OCI-LY1 (cell line): ENCODE measurements around the gene AMBRA1.

Experiments used
- H2AFZ ChIP-seq: fragments of 200-600 bp; sonication (generic), shearing (Covaris generic); 2 replicates; pipeline ENCODE4 v1.6.0; 2014; ENCODE audit warnings: antibody characterized with exemption, mild to moderate bottlenecking, low read length
- H3F3A ChIP-seq: fragments of 200-600 bp; sonication (generic), shearing (Covaris generic); 2 replicates; pipeline ENCODE4 v1.6.0; 2014; ENCODE audit warnings: mild to moderate bottlenecking, antibody characterized with exemption, low read length, moderate library complexity; ENCODE audit not compliant: insufficient read depth
- H3K27ac ChIP-seq: fragments of 200-600 bp; sonication (generic); 2 replicates; pipeline ENCODE4 v1.5.1; 2014; ENCODE audit warnings: low read length, mixed run types, mild to moderate bottlenecking, low read depth; ENCODE audit not compliant: poor library complexity, severe bottlenecking
- H3K27me3 ChIP-seq: fragments of 200-600 bp; sonication (generic); 2 replicates; pipeline ENCODE4 v1.6.0; 2014; ENCODE audit warnings: antibody characterized with exemption, mild to moderate bottlenecking, low read length, moderate library complexity; ENCODE audit not compliant: insufficient read depth
- H3K36me3 ChIP-seq: fragments of 200-600 bp; sonication (generic); 2 replicates; pipeline ENCODE4 v1.6.1; 2014; ENCODE audit warnings: mild to moderate bottlenecking, antibody characterized with exemption, low read length, moderate library complexity, mixed read lengths; ENCODE audit not compliant: insufficient read depth
- H3K4me1 ChIP-seq: fragments of 200-600 bp; sonication (generic); 2 replicates; pipeline ENCODE4 v1.5.1; 2014; ENCODE audit warnings: mild to moderate bottlenecking, low read length, moderate library complexity; ENCODE audit not compliant: insufficient read depth, severe bottlenecking
- H3K4me2 ChIP-seq: fragments of 200-600 bp; sonication (generic), shearing (Covaris generic); 2 replicates; pipeline ENCODE4 v1.6.1; 2014; ENCODE audit warnings: low read length
- H3K4me3 ChIP-seq: fragments of 200-600 bp; sonication (generic); 2 replicates; pipeline ENCODE4 v1.5.1; 2014; ENCODE audit warnings: low read length, low read depth, mild to moderate bottlenecking, mixed read lengths; ENCODE audit not compliant: poor library complexity, severe bottlenecking
- H3K79me2 ChIP-seq: fragments of 200-600 bp; shearing (Covaris generic); 2 replicates; pipeline ENCODE4 v1.6.1; 2016; ENCODE audit warnings: mixed run types, low read length, mixed read lengths; ENCODE audit not compliant: insufficient read depth
- H3K9ac ChIP-seq: fragments of 200-600 bp; sonication (generic), shearing (Covaris generic); 2 replicates; pipeline ENCODE4 v1.6.1; 2014; ENCODE audit warnings: mild to moderate bottlenecking, low read length, mixed read lengths
- H3K9me2 ChIP-seq: fragments of 200-600 bp; sonication (generic), shearing (Covaris generic); 2 replicates; pipeline ENCODE4 v1.6.1; 2014; ENCODE audit warnings: low read depth, mild to moderate bottlenecking, low read length, mixed read lengths
- H3K9me3 ChIP-seq: fragments of 200-600 bp; shearing (Covaris generic); 2 replicates; pipeline ENCODE4 v1.6.1; 2014; ENCODE audit warnings: low read length, mixed read lengths
- H4K20me1 ChIP-seq: fragments of 200-600 bp; sonication (generic), shearing (Covaris generic); 2 replicates; pipeline ENCODE4 v1.6.0; 2016; ENCODE audit warnings: mild to moderate bottlenecking, low read length; ENCODE audit not compliant: insufficient read depth
- CTCF ChIP-seq: fragments of 200-600 bp; sonication (generic), shearing (Covaris generic); IDR thresholded peaks from 2 replicates; pipeline ENCODE4 v1.5.1; 2017; ENCODE audit warnings: mild to moderate bottlenecking, antibody characterized with exemption, low read length, moderate library complexity, mixed read lengths
- EZH2 ChIP-seq: fragments of 200-600 bp; sonication (generic), shearing (Covaris generic); IDR thresholded peaks from 2 replicates; pipeline ENCODE4 v1.8.0; 2017; ENCODE audit warnings: borderline replicate concordance, mixed run types, mild to moderate bottlenecking, antibody characterized with exemption, low read length, moderate library complexity, mixed read lengths

AMBRA1 gene

GRCh38 chr11:46511342-46511741 is 82.5 kb downstream of the AMBRA1 start:
- Histone ChIP-seq H3K9me2 (no peaks in the 10 kb centered on the region), H3K79me2 (no peaks in the 10 kb centered on the region), H2AFZ (no peak overlapping the region), H3K36me3 (peaks cover 12% of the 10 kb centered on the region; the same call in 1 of the 2 replicates), H3K27me3 (no peaks in the 10 kb centered on the region), H3F3A (no peaks in the 10 kb centered on the region), H3K9me3 (no peaks in the 10 kb centered on the region), H3K27ac (no peak overlapping the region), H3K4me2 (no peak overlapping the region), H3K4me1 (no peaks in the 10 kb centered on the region), H3K4me3 (no peak overlapping the region), H3K9ac (no peak overlapping the region), H4K20me1 (no peaks in the 10 kb centered on the region)
- TF ChIP-seq CTCF (no peak), EZH2 (no peak)

- TF ChIP-seq EZH2 (no peak), CTCF (no peak)
- Histone ChIP-seq H4K20me1 (no peaks in the 10 kb centered on the region), H3K27me3 (no peaks in the 10 kb centered on the region), H3K79me2 (no peaks in the 10 kb centered on the region), H3K9me3 (no peaks in the 10 kb centered on the region), H3K4me3 (no peak overlapping the region), H3F3A (no peaks in the 10 kb centered on the region), H3K9ac (no peak overlapping the region), H3K9me2 (no peaks in the 10 kb centered on the region), H2AFZ (no peak overlapping the region), H3K4me1 (peaks cover 7% of the 10 kb centered on the region), H3K36me3 (peaks cover 32% of the 10 kb centered on the region; the same call in 1 of the 2 replicates), H3K27ac (no peak overlapping the region), H3K4me2 (no peak overlapping the region)
Measured at GRCh38 chr11:46508360-46508759, 85.5 kb downstream of the AMBRA1 start.

GRCh38 chr11:46506483-46506791 is 87.4 kb downstream of the AMBRA1 start:
- TF ChIP-seq EZH2, result no peak
- no peak for TF ChIP-seq CTCF
- peaks cover 7% of the 10 kb centered on the region for H3K4me1 ChIP-seq
- H3K27me3 ChIP-seq, result no peaks in the 10 kb centered on the region
- no peak overlapping the region for H3K9ac ChIP-seq
- H2AFZ ChIP-seq, result no peak overlapping the region
- no peaks in the 10 kb centered on the region for H4K20me1 ChIP-seq
- no peak overlapping the region for H3K27ac ChIP-seq
- no peaks in the 10 kb centered on the region for H3K79me2 ChIP-seq
- peaks cover 39% of the 10 kb centered on the region; the same call in 1 of the 2 replicates for H3K36me3 ChIP-seq
- H3K9me2 ChIP-seq, result no peaks in the 10 kb centered on the region
- no peaks in the 10 kb centered on the region for H3K9me3 ChIP-seq
- no peak overlapping the region for H3K4me3 ChIP-seq
- no peaks in the 10 kb centered on the region for H3F3A ChIP-seq
- H3K4me2 ChIP-seq, result no peak overlapping the region
